Left ventricle myocardium inferior (tissue), 1 donor: ENCODE measurements around the gene SETDB2. TPM values are rescaled to one million over a fixed set of nuclear protein-coding genes. Genes with fewer than 3 reads are reported as not detected.

Source experiments
- DNase-seq: peaks from one replicate; pipeline ENCODE4 v3.0.0-alpha.2; 2020
- H3K27ac ChIP-seq: fragments of 200-600 bp; replicated peaks from 2 replicates; pipeline ENCODE4 v1.8.0; 2021
- H3K27me3 ChIP-seq: fragments of 200-600 bp; 2 replicates; pipeline ENCODE4 v1.8.0; 2021; ENCODE audit warnings: low read depth
- H3K36me3 ChIP-seq: fragments of 200-600 bp; 2 replicates; pipeline ENCODE4 v1.8.0; 2021
- H3K4me1 ChIP-seq: fragments of 200-600 bp; 2 replicates; pipeline ENCODE4 v1.8.0; 2021
- H3K4me3 ChIP-seq: fragments of 200-600 bp; 2 replicates; pipeline ENCODE4 v1.8.0; 2021; ENCODE audit warnings: mild to moderate bottlenecking, moderate library complexity
- H3K9me3 ChIP-seq: fragments of 200-600 bp; replicated peaks from 2 replicates; pipeline ENCODE4 v1.8.0; 2021
- CTCF ChIP-seq: fragments of 200-600 bp; IDR thresholded peaks from 2 replicates; pipeline ENCODE4 v1.8.0; 2021; ENCODE audit warnings: antibody characterized with exemption, mild to moderate bottlenecking, borderline replicate concordance
- intact Hi-C: fragments of 100-400 bp; cut with micrococcal nuclease; formaldehyde crosslinking; loops from one replicate; pipeline ENCODE4 v1.11.0; 2022
- total RNA-seq: library from RNA; stranded (reverse); fragmentation: NEBNext Ultra II Directional; extraction: Animal tissue kit (Norgen Biotek cat#: 25700); gene quantifications from one replicate; pipeline ENCODE4 v1.2.1, GENCODE V29; 2021
- donor health status: DM: no; HTN: yes; CAD: no; lungs with severe emphysema.

The SETDB2 gene
- total RNA-seq, 1 donor from 2014 or later, result 17.8 TPM

GRCh38 chr13:49448753-49449152 is 4.7 kb downstream of the SETDB2 start:
- DNase-seq, result no peak
- Histone ChIP-seq H3K9me3 (no peaks in the 10 kb centered on the region), H3K36me3 (no peaks in the 10 kb centered on the region), H3K4me1 (peaks cover 50% of the 10 kb centered on the region), H3K27ac (no peak overlapping the region), H3K27me3 (no peaks in the 10 kb centered on the region), H3K4me3 (no peak overlapping the region)
- no peak for TF ChIP-seq CTCF
- intact Hi-C loops, result no loop called here

- intact Hi-C loops, result no loop called here
- no peak overlapping the region for H3K27ac ChIP-seq
- H3K27me3 ChIP-seq, result no peaks in the 10 kb centered on the region
- no peaks in the 10 kb centered on the region for H3K36me3 ChIP-seq
- no peaks in the 10 kb centered on the region for H3K9me3 ChIP-seq
- peaks cover 44% of the 10 kb centered on the region for H3K4me1 ChIP-seq
- no peak for TF ChIP-seq CTCF
- DNase-seq, result no peak
- no peak overlapping the region for H3K4me3 ChIP-seq
Observed at GRCh38 chr13:49450105-49450819, 6.2 kb downstream of the SETDB2 start.

- Histone ChIP-seq H3K4me1 (peaks cover 18% of the 10 kb centered on the region), H3K36me3 (no peaks in the 10 kb centered on the region), H3K27ac (no peak overlapping the region), H3K4me3 (no peak overlapping the region), H3K9me3 (no peaks in the 10 kb centered on the region), H3K27me3 (no peaks in the 10 kb centered on the region)
- TF ChIP-seq CTCF, result no peak
- intact Hi-C loops, result no loop called here
- DNase-seq, result no peak
Observed at GRCh38 chr13:49452725-49453457, 8.8 kb downstream of the SETDB2 start.

- DNase-seq, result no peak
- no peaks in the 10 kb centered on the region for H3K9me3 ChIP-seq
- no peaks in the 10 kb centered on the region for H3K36me3 ChIP-seq
- H3K27ac ChIP-seq, result no peak overlapping the region
- peaks cover 13% of the 10 kb centered on the region for H3K4me1 ChIP-seq
- intact Hi-C loops, result no loop called here
- no peak overlapping the region for H3K4me3 ChIP-seq
- no peaks in the 10 kb centered on the region for H3K27me3 ChIP-seq
- no peak for TF ChIP-seq CTCF
Observed at GRCh38 chr13:49453465-49453864, 9.4 kb downstream of the SETDB2 start.

GRCh38 chr13:49454388-49455006 is 10.4 kb downstream of the SETDB2 start:
- no peaks in the 10 kb centered on the region for H3K9me3 ChIP-seq
- no peaks in the 10 kb centered on the region for H3K27me3 ChIP-seq
- H3K4me3 ChIP-seq, result no peak overlapping the region
- no peak for TF ChIP-seq CTCF
- H3K36me3 ChIP-seq, result no peaks in the 10 kb centered on the region
- DNase-seq, result no peak
- intact Hi-C loops, result no loop called here
- no peak overlapping the region for H3K27ac ChIP-seq
- peaks cover 8% of the 10 kb centered on the region for H3K4me1 ChIP-seq
